ENCODE data around the gene LYPD3.

DNA sequence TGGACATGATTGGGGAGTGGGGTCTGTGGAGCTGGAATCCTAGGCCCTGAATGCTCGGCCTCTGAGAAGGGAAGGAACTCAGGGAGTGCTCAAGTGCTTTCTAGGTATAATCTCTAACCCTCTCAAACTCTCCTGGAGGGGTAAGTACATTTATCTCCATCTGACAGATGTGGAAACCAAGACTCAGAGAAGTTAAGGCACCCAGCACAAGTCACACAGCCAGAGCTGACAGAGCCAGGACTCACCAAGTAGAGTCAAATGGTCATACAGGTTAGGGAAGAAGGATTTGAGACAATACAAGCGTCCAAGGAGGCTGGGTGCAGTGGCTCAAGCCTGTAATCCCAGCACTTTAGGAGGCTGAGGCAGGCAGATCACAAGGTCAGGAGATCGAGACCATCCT lies 12.9 kb upstream of the LYPD3 start:
- no peak for TF ChIP-seq CTCF (IDR thresholded peaks at IDR 0.05; ENCODE audit: low read length)
- no peak for TF ChIP-seq EZH2 (IDR thresholded peaks at IDR 0.05; ENCODE audit: borderline replicate concordance, low read length)

All from OCI-LY1 (cell line).